GM10266 (cell line): Measurements from ENCODE around the gene ZC3H7B.

ENCODE experiments used
- DNase-seq: peaks from one replicate; pipeline ENCODE4 v3.0.0; 2012; ENCODE audit errors: extremely low spot score
- CTCF ChIP-seq: IDR thresholded peaks from 2 replicates; pipeline ENCODE4 v1.5.1; 2012; ENCODE audit warnings: mild to moderate bottlenecking, low read depth; ENCODE audit not compliant: control insufficient read depth, insufficient read depth; ENCODE audit errors: missing control alignments

Gene ZC3H7B

GRCh38 chr22:41384128-41384527, 82.8 kb downstream of the ZC3H7B start:
- no peak for TF ChIP-seq CTCF
- DNase-seq: no peak

GRCh38 chr22:41387341-41387740, 86.0 kb downstream of the ZC3H7B start:
- no peak for DNase-seq
- no peak for TF ChIP-seq CTCF

GRCh38 chr22:41394012-41394356, 92.7 kb downstream of the ZC3H7B start:
- TF ChIP-seq CTCF: no peak

DNA sequence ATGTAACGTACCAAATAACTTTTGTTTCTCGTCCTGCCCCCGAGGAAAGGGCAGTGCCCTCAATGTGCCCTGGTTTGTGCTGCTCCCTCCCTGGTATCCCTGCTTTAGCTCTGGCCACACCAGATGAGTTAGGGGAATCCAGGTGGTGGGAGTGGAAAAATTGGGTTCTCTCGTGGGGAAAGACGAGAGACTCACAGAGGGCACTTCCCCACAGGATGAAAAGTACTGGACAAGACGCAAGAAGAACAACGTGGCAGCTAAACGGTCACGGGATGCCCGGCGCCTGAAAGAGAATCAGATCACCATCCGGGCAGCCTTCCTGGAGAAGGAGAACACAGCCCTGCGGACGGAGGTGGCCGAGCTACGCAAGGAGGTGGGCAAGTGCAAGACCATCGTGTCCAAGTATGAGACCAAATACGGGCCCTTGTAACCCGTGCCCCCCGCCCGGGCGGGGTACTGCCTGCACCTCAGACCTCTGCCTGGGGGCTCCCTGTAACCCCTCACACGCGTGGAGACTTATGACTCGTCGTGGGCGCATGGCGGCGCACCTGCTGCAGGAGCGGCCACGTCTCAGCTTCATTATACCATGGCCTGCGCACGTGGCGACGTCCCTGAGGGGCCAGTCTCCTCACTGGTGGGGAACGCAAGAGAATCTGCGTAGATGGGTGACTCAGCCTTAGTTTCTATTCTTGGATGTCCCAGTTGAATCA, 94.4 kb downstream of the ZC3H7B start:
- no peak for TF ChIP-seq CTCF
- DNase-seq: no peak

More at GRCh38 chr22:41394012-41394356, 92.7 kb downstream of the ZC3H7B start:
- DNase-seq: no peak

GRCh38 chr22:41397143-41397811, 96.0 kb downstream of the ZC3H7B start:
- no peak for TF ChIP-seq CTCF

DNA sequence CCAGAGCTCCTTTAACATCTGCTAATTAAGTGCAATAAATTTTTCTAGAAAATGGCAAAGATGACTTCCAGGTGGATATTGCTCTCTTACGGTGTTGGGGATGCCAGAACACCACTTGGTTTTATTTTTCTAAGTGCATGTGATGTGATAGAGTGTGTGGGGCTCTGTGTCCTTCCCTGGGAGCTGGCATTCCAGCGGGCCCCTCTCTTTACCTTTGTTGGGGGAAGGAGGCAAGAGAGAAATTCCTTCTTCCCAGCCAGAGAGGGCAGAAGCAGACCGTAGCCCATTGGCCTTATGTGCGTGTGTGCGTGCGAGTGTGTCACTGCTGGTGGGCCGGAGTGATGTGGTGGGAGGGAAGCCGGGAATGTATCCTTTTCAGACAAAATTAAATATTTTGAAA, 97.6 kb downstream of the ZC3H7B start:
- TF ChIP-seq CTCF: no peak
- DNase-seq: no peak

More at GRCh38 chr22:41397143-41397811, 96.0 kb downstream of the ZC3H7B start:
- DNase-seq: no peak
